IMR-90 (cell line): ENCODE data around the gene SUN5. TPM values are rescaled to one million over a fixed set of nuclear protein-coding genes. Genes with fewer than 3 reads are reported as not detected.

Source experiments
- ATAC-seq: fragments of 200-7000 bp; cut with Tn5 transposase; 2 replicates; pipeline ENCODE4 v1.9.1; 2020; ENCODE audit warnings: low read depth, mild to moderate bottlenecking, moderate library complexity
- BruUV-seq: library from RNA; stranded (reverse); fragments of 400-500 nt; replicated peaks from 2 replicates; lab custom pipeline; 2021; lab: Mats Ljungman, UMichigan
- CTCF ChIA-PET: fragments of 300-600 bp; formaldehyde crosslinking; extraction: SDS; loops from one replicate; lab custom pipeline; 2021; ENCODE audit warnings: antibody characterized with exemption; lab: Yijun Ruan, JAX
- POLR2A ChIA-PET: fragments of 300-600 bp; sonication (Branson Sonifier 250); formaldehyde crosslinking; loops from one replicate; lab custom pipeline; 2022; ENCODE audit warnings: antibody characterized with exemption; ENCODE audit not compliant: unreplicated experiment; lab: Charles Lee
- DNase-seq: peaks from one replicate; pipeline ENCODE4 v3.0.0; 2013
- H2AFZ ChIP-seq: replicated peaks from 2 replicates; pipeline ENCODE3; 2013; ENCODE audit warnings: low read length, mild to moderate bottlenecking; ENCODE audit not compliant: poor library complexity
- H2AK5ac ChIP-seq: 2 replicates; pipeline ENCODE4 v1.6.1; 2013; ENCODE audit warnings: low read depth, low read length, inconsistent platforms
- H2AK9ac ChIP-seq: replicated peaks from 2 replicates; pipeline ENCODE3; 2013; ENCODE audit warnings: mild to moderate bottlenecking, low read depth, low read length, moderate library complexity; ENCODE audit not compliant: poor library complexity
- H2BK120ac ChIP-seq: 2 replicates; pipeline ENCODE4 v1.6.1; 2013; ENCODE audit warnings: low read depth, low read length, inconsistent platforms
- H2BK15ac ChIP-seq: 3 replicates; pipeline ENCODE4 v1.6.1; 2013; ENCODE audit warnings: low read depth, low read length, inconsistent platforms
- H2BK20ac ChIP-seq: 2 replicates; pipeline ENCODE4 v1.6.1; 2013; ENCODE audit warnings: low read depth, mild to moderate bottlenecking, inconsistent platforms, low read length, moderate library complexity
- H2BK5ac ChIP-seq: 2 replicates; pipeline ENCODE4 v1.6.1; 2013; ENCODE audit warnings: mild to moderate bottlenecking, low read depth, low read length, inconsistent platforms; ENCODE audit not compliant: poor library complexity, severe bottlenecking
- H3K14ac ChIP-seq: replicated peaks from 2 replicates; pipeline ENCODE4 v1.6.1; 2013; ENCODE audit warnings: low read depth, low read length, inconsistent platforms
- H3K18ac ChIP-seq: 2 replicates; pipeline ENCODE4 v1.6.1; 2013; ENCODE audit warnings: low read depth, low read length, control low read depth
- H3K23ac ChIP-seq: 2 replicates; pipeline ENCODE4 v1.6.1; 2013; ENCODE audit warnings: low read depth, low read length, inconsistent platforms
- H3K27ac ChIP-seq: 2 replicates; pipeline ENCODE4 v1.5.1; 2013; ENCODE audit warnings: mild to moderate bottlenecking, control low read depth, low read length; ENCODE audit not compliant: insufficient read depth
- H3K27me3 ChIP-seq: 2 replicates; pipeline ENCODE4 v1.6.1; 2013; ENCODE audit warnings: low read length; ENCODE audit not compliant: control insufficient read depth, insufficient read depth
- H3K36me3 ChIP-seq: 2 replicates; pipeline ENCODE4 v1.6.1; 2013; ENCODE audit warnings: low read length, mixed read lengths; ENCODE audit not compliant: control insufficient read depth, insufficient read depth
- H3K4ac ChIP-seq: 2 replicates; pipeline ENCODE4 v1.6.1; 2013; ENCODE audit warnings: low read depth, low read length, inconsistent platforms
- H3K4me1 ChIP-seq: 2 replicates; pipeline ENCODE4 v1.6.1; 2013; ENCODE audit warnings: low read length, mixed read lengths; ENCODE audit not compliant: control insufficient read depth, insufficient read depth
- H3K4me2 ChIP-seq: 2 replicates; pipeline ENCODE4 v1.6.1; 2013; ENCODE audit warnings: low read depth, mild to moderate bottlenecking, control low read depth, low read length, moderate library complexity
- H3K4me3 ChIP-seq: 2 replicates; pipeline ENCODE4 v1.5.1; 2013; ENCODE audit warnings: low read depth, mild to moderate bottlenecking, control low read depth, low read length, moderate library complexity; ENCODE audit not compliant: insufficient read depth
- H3K56ac ChIP-seq: 2 replicates; pipeline ENCODE4 v1.6.1; 2013; ENCODE audit warnings: low read length, inconsistent platforms; ENCODE audit not compliant: insufficient read depth; ENCODE audit errors: extremely low read depth
- H3K79me1 ChIP-seq, 2 experiments: 2 replicates each; pipeline ENCODE4 v1.6.1; 2013; ENCODE audit warnings: low read length in 2 of 2, inconsistent platforms in 1 of 2, low read depth in 1 of 2
- H3K9ac ChIP-seq: 2 replicates; pipeline ENCODE4 v1.6.1; 2013; ENCODE audit warnings: low read depth, low read length, control low read depth
- H3K9me1 ChIP-seq: 2 replicates; pipeline ENCODE4 v1.6.1; 2013; ENCODE audit warnings: low read length, inconsistent platforms; ENCODE audit not compliant: insufficient read depth
- H3K9me3 ChIP-seq: 2 replicates; pipeline ENCODE4 v1.6.1; 2013; ENCODE audit warnings: low read length; ENCODE audit not compliant: control insufficient read depth, insufficient read depth
- H4K20me1 ChIP-seq: 2 replicates; pipeline ENCODE4 v1.6.1; 2013; ENCODE audit warnings: low read length, inconsistent platforms; ENCODE audit not compliant: insufficient read depth
- H4K5ac ChIP-seq: 2 replicates; pipeline ENCODE4 v1.6.1; 2013; ENCODE audit warnings: mild to moderate bottlenecking, low read depth, low read length, control low read depth
- H4K8ac ChIP-seq, 2 experiments: 2 replicates each; pipeline ENCODE4 v1.6.1; 2013; ENCODE audit warnings: low read depth in 2 of 2, low read length in 2 of 2, control low read depth in 1 of 2, inconsistent platforms in 1 of 2
- H4K91ac ChIP-seq: 2 replicates; pipeline ENCODE4 v1.6.1; 2013; ENCODE audit warnings: low read depth, low read length, inconsistent platforms; ENCODE audit not compliant: insufficient read depth
- BHLHE40 ChIP-seq: fragments of 150-350 bp; IDR thresholded peaks from 2 replicates; pipeline ENCODE4 v1.6.1; 2016; ENCODE audit warnings: mild to moderate bottlenecking, low read depth, low read length
- CEBPB ChIP-seq: IDR thresholded peaks from 2 replicates; pipeline ENCODE4 v1.6.1; 2012; ENCODE audit warnings: low read depth, low read length, improper control_type of control experiment
- CHD1 ChIP-seq: IDR thresholded peaks from 2 replicates; pipeline ENCODE4 v1.6.1; 2012; ENCODE audit warnings: low read depth, low read length, improper control_type of control experiment
- CTCF ChIP-seq: conservative IDR thresholded peaks from 2 replicates; pipeline ENCODE4 v1.5.1; 2012; ENCODE audit warnings: mild to moderate bottlenecking, low read depth, low read length, improper control_type of control experiment
- ELK1 ChIP-seq: fragments of 150-350 bp; IDR thresholded peaks from 2 replicates; pipeline ENCODE4 v1.6.1; 2016; ENCODE audit warnings: low read depth, mild to moderate bottlenecking, low read length, moderate library complexity, borderline replicate concordance
- FOS ChIP-seq: fragments of 150-350 bp; IDR thresholded peaks from 2 replicates; pipeline ENCODE4 v1.6.1; 2016; ENCODE audit warnings: low read depth, low read length
- MAFK ChIP-seq: IDR thresholded peaks from 2 replicates; pipeline ENCODE4 v1.6.1; 2012; ENCODE audit warnings: low read depth, low read length, improper control_type of control experiment
- NFE2L2 ChIP-seq: fragments of 150-350 bp; IDR thresholded peaks from 2 replicates; pipeline ENCODE4 v1.6.1; 2016; ENCODE audit warnings: low read depth, mild to moderate bottlenecking, low read length
- POLR2A ChIP-seq: IDR thresholded peaks from 2 replicates; pipeline ENCODE4 v1.6.1; 2012; ENCODE audit warnings: mild to moderate bottlenecking, low read depth, low read length
- RAD21 ChIP-seq: IDR thresholded peaks from 2 replicates; pipeline ENCODE4 v1.6.1; 2012; ENCODE audit warnings: low read length, improper control_type of control experiment
- RCOR1 ChIP-seq: IDR thresholded peaks from 2 replicates; pipeline ENCODE4 v1.6.1; 2012; ENCODE audit warnings: mild to moderate bottlenecking, low read length, improper control_type of control experiment; ENCODE audit not compliant: insufficient replicate concordance
- RFX5 ChIP-seq: IDR thresholded peaks from 2 replicates; pipeline ENCODE4 v1.8.0; 2012; ENCODE audit warnings: low read depth, mild to moderate bottlenecking, low read length, moderate library complexity
- SMC3 ChIP-seq: fragments of 150-350 bp; IDR thresholded peaks from 2 replicates; pipeline ENCODE4 v1.6.1; 2016; ENCODE audit warnings: low read depth, mild to moderate bottlenecking, antibody characterized with exemption, low read length, moderate library complexity
- USF2 ChIP-seq: fragments of 150-350 bp; IDR thresholded peaks from 2 replicates; pipeline ENCODE4 v1.6.1; 2017; ENCODE audit warnings: mild to moderate bottlenecking, antibody characterized with exemption, low read length, low read depth
- whole genome bisulfite sequencing, 2 experiments: methylation state at CpG; one replicate each; pipeline versions ENCODE4 v1.1.5 to v1.1.7; 2013; ENCODE audit warnings: missing lambda C conversion rate in 2 of 2; ENCODE audit not compliant: insufficient read length in 1 of 2; ENCODE audit errors: extremely low coverage in 2 of 2; 5-methylcytosine and 5-hydroxymethylcytosine counted together
- dilution Hi-C: fragments of 300-500 bp; cut with HindIII; formaldehyde crosslinking; loops from one replicate; pipeline ENCODE4 v1.14.3; 2018; ENCODE audit warnings: low sequenced_read_pairs; ENCODE audit not compliant: unreplicated experiment
- in situ Hi-C: fragments of 300-500 bp; cut with MboI; formaldehyde crosslinking; loops from 3 replicates; pipeline ENCODE4 v1.14.3; 2019; ENCODE audit warnings: low sequenced_read_pairs, inconsistent platforms, mixed read lengths
- intact Hi-C: fragments of 100-400 bp; cut with micrococcal nuclease; formaldehyde crosslinking; loops from 2 replicates; pipeline ENCODE4 v1.10.0; 2022
- polyA plus RNA-seq, 3 experiments: library from polyadenylated mRNA; depleted of rRNA; stranded (reverse); fragments of >200 nt; gene quantifications; 2 replicates each; pipeline ENCODE4 v1.2.3, GENCODE V29; 2012; ENCODE audit warnings: low replicate concordance in 1 of 3
- total RNA-seq: library from RNA; depleted of rRNA; stranded (reverse); fragments of >200 nt; gene quantifications from 2 replicates; pipeline ENCODE4 v1.2.3, GENCODE V29; 2012

Gene SUN5
- total and polyA plus RNA-seq, 2 of the 4 experiments (the other 2 are of a cell fraction): not detected

GRCh38 chr20:32980990-32981389 lies 23.2 kb downstream of the SUN5 start:
- Histone ChIP-seq H2BK20ac (no peak overlapping the region), H3K9ac (no peak overlapping the region), H2AK5ac (no peak overlapping the region), H2AK9ac (no peak overlapping the region), H2BK120ac (no peak overlapping the region), H2AFZ (no peak overlapping the region), H3K9me3 (no peaks in the 10 kb centered on the region), H3K27ac (no peak overlapping the region), H3K4me3 (no peak overlapping the region), H3K79me1 (no peaks in the 10 kb centered on the region), H4K91ac (no peak overlapping the region), H4K20me1 (no peaks in the 10 kb centered on the region), H3K18ac (no peak overlapping the region), H2BK5ac (no peak overlapping the region), H2BK15ac (no peak overlapping the region), H3K36me3 (no peaks in the 10 kb centered on the region), H3K27me3 (peaks cover 12% of the 10 kb centered on the region; the same call in 1 of the 2 replicates), H3K23ac (no peak overlapping the region), H3K56ac (no peak overlapping the region), H4K5ac (no peak overlapping the region), H3K4ac (no peak overlapping the region), H3K14ac (no peak overlapping the region), H4K8ac (no peak overlapping the region), H3K4me2 (no peak overlapping the region), H3K9me1 (no peaks in the 10 kb centered on the region), H3K4me1 (no peaks in the 10 kb centered on the region)
- intact Hi-C loops (no loop called here), dilution Hi-C loops (no loop called here), in situ Hi-C loops (no loop called here)
- WGBS, 2 experiments: 14% methylated on average over 1 of the region's 6 CpGs; no CpG with 5 or more reads in 1 of the 2 experiments
- BruUV-seq: no TSS peak
- ChIA-PET POLR2A (no interaction called here), CTCF (no interaction called here)
- TF ChIP-seq CHD1 (no peak), USF2 (no peak), FOS (no peak), NFE2L2 (no peak), RAD21 (no peak), ELK1 (no peak), SMC3 (no peak), MAFK (no peak), CTCF (no peak), POLR2A (no peak), CEBPB (no peak), RCOR1 (no peak), BHLHE40 (no peak), RFX5 (no peak)
- ATAC-seq (no peak), DNase-seq (no peak)
